Stimulated activated CD8-positive, alpha-beta memory T cell treated with anti-CD3 and anti-CD28 coated beads, Interleukin-7, amount 100 ng/mL, for 1 hour (primary cell): ENCODE data around the gene CABLES1.
"Not testable (repeated sequence)": the region's sequence is repeated elsewhere in the genome, so short reads cannot be mapped to it uniquely, and the experiment has no call there.

ENCODE experiments used
- DNase-seq, 2 donors: peaks; one replicate each; pipeline ENCODE4 v3.0.0-alpha.2; 2020; ENCODE audit warnings: low read depth in 2 of 2

The CABLES1 gene

GRCh38 chr18:23109163-23109562 is 26.1 kb upstream of the CABLES1 start:
- DNase-seq, result not testable (repeated sequence)

- DNase-seq, result no peak
Measured at GRCh38 chr18:23113576-23113975, 21.7 kb upstream of the CABLES1 start.

DNA sequence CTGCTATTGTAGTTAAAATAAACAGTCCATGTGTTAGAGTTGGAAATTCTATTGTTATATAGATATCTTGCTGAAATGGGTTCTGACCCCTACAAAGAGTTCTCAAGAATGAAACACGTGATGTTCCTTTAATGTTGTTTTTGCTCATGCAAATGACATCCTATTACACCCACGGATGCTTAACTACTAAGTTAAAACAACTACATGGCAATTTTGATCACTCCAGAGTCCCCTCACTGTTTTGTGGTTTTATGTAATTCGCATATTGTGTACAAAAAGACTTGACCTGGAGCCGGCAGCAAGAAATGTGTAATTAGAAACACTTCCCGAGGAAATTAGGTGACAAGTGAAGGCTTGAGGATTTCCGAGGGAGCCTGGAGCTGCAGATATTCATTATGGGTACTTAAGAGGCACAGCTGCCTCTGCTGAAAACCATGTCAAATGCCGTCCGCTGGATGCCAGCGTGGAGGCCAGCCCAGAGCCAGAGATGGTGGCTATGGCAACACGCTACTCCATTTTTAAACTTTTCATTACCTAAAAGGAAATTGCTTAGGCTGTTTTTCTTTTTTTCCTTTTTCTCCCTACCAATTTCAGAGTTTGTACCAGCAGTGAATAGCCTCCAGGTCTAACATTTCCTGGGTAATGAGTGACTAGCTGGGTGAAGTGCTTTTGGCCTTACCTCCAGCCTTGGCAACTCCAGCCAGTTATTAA is 21.0 kb upstream of the CABLES1 start:
- DNase-seq, result no peak

GRCh38 chr18:23114911-23115310 is 20.4 kb upstream of the CABLES1 start:
- DNase-seq, result no peak

- no peak for DNase-seq
Measured at GRCh38 chr18:23115683-23116096, 19.6 kb upstream of the CABLES1 start.

DNA sequence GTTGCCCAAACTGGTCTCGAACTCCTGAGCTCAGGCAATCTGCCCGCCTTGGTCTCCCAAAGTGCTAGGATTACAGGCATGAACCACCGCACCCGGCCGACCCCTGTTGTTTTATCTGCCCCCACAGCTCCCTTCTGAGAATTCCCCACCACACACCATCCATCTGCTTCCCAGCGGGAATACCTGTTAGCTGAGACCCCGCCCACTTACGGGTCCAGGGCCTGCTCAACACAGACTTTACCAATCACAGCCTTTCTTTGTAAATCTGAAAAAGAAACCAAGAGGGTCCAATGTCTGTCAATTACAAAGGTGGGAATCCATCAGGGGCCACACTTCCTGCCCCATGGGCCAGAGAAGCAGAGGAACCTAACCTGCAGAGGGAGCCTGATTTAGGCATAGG is 14.2 kb upstream of the CABLES1 start:
- no peak for DNase-seq

GRCh38 chr18:23122334-23123229 is 12.7 kb upstream of the CABLES1 start:
- no peak for DNase-seq

GRCh38 chr18:23126376-23127056 is 8.8 kb upstream of the CABLES1 start:
- no peak for DNase-seq

DNA sequence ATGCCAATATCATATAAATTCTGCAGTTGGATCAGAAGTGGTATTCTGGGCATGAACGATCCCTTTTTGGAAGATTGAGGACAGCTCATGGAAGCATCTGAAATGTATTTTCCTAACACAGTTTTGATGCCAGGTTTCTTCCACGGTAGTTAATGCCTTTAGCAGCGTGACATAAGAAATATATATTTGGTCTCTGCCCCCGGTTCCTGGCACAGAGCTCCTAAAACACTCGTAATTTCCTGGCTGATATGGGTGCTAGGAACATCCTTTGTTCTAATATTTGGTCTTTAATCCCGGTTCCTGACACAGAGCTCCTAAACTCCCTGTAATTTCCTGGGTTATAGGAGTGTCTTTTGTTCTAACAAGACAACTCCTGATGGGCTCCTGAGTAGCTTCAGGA is 8.2 kb upstream of the CABLES1 start:
- DNase-seq, result no peak

DNA sequence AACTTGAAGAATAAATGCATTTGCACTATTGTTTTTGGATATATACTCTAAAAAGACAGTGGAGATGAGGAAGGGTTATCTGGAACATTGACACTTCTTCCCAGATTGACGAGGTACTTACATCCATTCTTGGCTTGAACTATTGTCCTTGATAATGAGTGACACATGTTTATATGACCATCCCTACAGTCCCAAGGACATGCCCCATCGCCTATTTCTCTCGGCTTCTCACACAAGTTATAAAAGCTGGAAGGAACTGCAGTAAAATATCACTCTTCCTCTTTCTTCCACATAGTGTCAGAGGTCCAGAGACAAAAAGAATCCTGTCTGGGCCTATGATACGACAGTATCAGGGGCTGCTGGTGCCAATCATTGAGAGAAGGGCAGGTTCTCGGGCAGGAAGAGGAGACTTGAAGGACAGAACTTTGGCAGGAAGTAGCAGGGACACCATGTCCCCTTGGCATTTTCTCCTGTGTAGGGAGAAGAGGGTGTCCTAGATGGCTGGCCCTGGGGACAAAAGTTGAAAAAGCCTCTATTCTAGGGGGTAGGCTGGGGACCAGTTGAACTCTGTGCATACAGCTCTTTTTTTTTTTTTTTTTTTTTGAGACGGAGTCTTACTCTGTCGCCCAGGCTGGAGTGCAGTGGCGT is 5.8 kb upstream of the CABLES1 start:
- DNase-seq, result no peak

DNA sequence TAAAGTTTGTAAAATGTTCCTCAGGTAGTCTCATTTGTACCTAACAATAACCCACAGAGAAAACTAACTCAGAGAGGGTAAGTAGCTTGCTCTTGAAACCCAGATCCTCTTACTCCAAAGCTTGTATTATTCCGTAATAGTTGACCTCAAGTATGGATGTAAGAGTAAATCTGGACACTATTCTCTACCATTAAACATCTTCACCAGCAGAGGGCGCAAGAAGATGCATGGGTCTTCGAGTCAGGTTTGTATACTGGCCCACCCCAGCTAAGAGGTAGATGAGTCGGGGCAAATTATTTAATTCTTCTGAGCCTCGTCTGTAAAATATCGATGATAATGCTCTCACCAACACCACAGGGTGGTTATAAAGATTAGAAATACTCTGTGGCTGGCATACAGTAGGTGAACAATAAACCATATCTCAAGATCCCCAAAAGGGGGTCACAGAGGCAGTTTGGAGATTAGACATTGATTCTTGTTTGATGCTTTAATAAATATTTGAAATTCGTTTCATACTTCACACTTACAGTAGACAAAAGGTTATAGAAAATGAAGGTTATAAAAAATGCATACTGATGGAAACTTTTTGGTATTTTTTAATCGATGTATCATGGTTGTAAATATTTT is 3.5 kb upstream of the CABLES1 start:
- DNase-seq, result peak; percentile 18 to 33

DNA sequence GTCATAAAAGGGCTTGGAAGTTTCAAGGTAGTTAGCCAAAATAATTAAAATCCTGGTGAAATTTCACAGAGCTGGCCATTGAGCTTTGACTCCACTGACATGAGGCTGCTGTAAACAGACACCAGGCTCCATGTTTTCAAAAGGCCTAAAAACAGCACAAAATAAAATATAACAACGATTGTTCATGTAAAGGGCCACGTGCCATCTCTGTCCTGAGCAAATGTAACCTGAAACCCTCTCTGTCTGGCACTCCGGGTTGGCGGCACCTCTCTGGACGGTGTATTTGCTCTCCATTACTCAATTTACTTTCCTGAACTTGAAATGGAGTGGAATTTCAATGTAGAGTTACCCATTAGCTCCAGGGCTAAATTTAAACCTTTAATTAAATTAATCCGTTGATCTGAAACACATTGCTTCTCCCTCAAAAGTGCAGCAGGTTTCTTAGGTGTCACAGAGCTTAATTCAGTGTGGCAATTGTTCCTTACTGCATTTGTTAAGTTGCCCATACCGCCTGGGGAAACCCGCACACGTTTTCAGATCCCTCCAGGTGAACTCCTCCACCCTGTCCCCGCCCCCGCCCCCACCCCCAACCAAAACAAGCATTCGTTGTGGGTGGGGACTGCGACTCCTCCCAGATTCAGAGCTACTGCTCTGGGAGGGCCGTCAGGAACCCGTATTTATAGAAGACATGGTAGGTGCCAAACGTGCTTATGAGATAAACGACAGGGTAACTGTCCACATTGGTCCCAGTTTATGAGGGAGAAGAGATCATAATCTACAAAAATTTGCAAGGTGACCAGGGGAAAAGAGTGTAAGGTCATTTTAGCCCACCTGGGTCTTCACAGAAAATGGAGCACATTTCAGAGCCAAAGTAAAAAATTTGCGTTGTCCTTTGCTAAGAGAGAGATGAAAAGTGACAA is 1.2 kb upstream of the CABLES1 start:
- DNase-seq, result no peak

GRCh38 chr18:23135550-23136325 is 453 bp downstream of the CABLES1 start:
- no peak for DNase-seq

DNA sequence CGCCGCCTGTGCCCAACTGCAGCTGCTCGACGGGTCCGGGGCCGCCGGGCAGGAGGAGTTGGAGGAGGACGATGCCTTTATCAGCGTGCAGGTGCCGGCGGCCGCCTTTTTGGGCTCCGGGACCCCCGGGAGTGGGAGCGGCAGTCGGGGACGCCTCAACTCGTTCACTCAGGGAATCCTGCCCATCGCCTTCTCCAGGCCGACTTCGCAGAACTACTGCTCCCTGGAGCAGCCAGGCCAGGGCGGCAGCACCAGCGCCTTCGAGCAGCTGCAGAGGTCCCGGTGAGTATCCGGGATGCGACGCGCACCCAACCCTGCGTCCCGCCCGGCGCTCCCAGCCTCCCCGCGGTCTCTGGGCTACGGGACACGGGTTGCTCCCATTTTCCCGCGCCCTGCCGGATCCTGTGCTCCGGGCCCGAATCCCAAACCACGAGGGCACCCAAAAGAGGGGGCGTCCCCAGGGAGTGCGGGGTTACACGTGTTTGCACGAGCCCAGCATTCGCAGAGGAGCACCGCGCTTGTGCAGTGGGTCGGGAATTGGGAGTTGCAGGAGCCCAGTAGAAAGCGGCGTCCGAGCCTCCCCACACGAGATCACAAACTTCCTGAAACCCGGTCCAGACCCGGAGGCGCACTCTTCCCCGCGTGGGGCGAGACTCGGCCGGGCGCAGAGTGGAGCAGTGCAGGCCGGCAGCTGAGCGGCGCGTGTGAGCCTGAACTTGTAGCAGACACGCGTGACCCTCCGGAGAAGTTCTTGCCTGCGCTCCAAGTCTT is 1.2 kb downstream of the CABLES1 start:
- DNase-seq, result no peak

GRCh38 chr18:23137097-23137635 is 1.9 kb downstream of the CABLES1 start:
- no peak for DNase-seq

- no peak for DNase-seq
Measured at GRCh38 chr18:23137788-23138216, 2.5 kb downstream of the CABLES1 start.

- DNase-seq, result no peak
Measured at GRCh38 chr18:23138471-23138870, 3.2 kb downstream of the CABLES1 start.
